Panc1 (cell line): ENCODE measurements around the gene ATP10D.

Source experiments
- POLR2AphosphoS5 ChIP-seq: IDR thresholded peaks from 2 replicates; pipeline ENCODE4 v1.6.1; 2012; ENCODE audit warnings: mild to moderate bottlenecking, low read depth, low read length, moderate library complexity
- TF ChIP-seq, protein P1 (sequence below): fragments of 450-650 bp; IDR thresholded peaks from 2 replicates; pipeline ENCODE4 v1.5.1; 2017; ENCODE audit warnings: mild to moderate bottlenecking

DNA sequence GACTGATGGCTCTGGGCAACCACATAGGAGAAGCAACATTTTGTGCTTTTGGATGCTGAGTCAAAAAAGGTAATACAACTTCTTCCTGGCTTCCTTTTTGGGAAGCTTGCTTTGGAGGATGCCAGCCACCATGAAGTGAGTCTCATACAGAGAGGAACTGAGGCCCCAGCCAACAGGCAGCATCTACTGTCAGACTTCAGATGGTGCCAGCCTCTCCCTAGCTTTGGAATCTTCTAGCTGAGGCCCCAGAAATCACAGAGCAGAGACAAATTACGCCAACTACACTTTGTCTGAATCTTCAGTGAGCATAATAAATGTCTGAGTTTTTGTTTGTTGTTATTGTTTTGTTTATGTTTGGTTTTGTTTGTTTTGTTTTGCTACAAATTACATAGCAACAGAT lies 136.1 kb downstream of the ATP10D start:
- TF ChIP-seq, protein P1, sequence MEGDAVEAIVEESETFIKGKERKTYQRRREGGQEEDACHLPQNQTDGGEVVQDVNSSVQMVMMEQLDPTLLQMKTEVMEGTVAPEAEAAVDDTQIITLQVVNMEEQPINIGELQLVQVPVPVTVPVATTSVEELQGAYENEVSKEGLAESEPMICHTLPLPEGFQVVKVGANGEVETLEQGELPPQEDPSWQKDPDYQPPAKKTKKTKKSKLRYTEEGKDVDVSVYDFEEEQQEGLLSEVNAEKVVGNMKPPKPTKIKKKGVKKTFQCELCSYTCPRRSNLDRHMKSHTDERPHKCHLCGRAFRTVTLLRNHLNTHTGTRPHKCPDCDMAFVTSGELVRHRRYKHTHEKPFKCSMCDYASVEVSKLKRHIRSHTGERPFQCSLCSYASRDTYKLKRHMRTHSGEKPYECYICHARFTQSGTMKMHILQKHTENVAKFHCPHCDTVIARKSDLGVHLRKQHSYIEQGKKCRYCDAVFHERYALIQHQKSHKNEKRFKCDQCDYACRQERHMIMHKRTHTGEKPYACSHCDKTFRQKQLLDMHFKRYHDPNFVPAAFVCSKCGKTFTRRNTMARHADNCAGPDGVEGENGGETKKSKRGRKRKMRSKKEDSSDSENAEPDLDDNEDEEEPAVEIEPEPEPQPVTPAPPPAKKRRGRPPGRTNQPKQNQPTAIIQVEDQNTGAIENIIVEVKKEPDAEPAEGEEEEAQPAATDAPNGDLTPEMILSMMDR, result no peak
- no peak for TF ChIP-seq POLR2AphosphoS5
